ENCODE measurements around the gene TMEM272.
A peak's percentile ranks its signal among the peaks of the same experiment; 100 is the strongest.

Gene TMEM272

DNA sequence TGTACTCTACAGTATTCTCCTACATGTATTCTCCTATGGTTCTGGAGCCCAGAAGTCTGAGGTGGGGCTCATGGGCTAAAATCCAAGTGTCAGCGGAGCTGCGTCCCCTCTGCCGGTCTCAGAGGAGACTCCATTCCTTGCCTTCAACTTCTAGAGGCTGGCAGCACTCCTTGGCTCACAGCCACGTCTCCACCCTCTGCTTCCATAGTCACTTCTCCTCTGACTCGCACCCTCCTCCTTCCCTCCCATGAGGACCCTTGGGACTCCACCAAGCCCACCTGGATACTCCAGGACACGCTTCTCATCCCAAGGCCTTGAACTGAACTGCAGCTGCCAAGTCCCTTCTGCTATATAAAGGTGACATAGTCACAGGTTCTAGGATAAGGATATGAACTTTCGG is 68.8 kb downstream of the TMEM272 start:
- no peak for DNase-seq

DNA sequence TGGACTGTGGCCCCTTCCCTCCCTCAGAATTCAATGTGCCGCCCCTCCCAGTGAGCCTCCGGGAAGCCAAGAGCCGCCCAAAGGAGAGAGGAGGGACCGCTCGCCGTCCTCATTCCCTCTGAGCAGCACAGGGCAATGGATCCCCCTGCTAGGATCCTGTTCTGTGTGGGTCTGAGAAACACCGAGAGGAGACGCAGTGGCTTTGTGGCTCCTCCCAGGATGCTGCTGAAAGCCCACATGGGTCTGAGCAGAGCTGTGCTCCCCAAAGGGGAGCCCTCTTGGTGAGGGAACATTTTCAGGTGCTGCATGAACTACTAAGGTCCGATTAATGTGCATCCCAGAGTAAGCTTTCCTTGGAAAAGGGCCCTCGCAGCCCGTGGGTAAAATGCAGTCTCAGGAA is 71.5 kb downstream of the TMEM272 start:
- no peak for DNase-seq

DNA sequence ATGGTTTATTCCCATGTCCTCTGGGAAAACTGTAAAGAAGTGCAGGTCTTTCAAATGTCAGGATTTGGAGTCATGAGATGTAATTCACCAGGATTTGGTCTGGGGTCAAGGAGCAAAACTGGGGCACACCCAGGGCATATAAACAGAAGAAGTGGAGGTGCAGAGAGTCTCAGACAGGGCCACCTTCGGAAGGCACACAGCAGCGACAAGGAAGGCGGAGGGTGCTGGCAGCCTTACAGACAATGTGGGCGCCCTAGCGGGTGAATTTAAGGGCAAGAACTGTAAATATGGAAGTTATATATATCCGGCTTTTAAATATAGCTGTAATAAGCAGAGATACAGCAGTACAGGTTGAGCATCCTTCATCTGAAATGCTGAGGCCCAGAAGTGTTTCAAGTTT is 72.2 kb downstream of the TMEM272 start:
- DNase-seq = no peak

DNA sequence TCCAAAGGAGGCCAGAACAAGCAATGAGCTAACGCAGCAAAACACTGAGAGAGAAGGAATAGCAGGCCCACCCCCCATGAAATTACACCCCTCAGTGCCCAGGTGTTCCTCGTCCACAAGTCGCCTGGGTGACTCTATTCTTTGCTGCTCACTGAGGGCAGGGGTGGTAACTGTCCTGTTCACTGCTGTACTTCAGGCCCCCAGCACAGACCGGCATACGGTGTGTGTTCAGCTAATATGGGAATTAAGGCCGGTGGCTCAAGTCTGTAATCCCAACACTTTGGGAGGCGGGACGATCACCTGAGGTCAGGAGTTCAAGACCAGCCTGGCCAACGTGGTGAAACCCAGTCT is 72.9 kb downstream of the TMEM272 start:
- no peak for DNase-seq

DNA sequence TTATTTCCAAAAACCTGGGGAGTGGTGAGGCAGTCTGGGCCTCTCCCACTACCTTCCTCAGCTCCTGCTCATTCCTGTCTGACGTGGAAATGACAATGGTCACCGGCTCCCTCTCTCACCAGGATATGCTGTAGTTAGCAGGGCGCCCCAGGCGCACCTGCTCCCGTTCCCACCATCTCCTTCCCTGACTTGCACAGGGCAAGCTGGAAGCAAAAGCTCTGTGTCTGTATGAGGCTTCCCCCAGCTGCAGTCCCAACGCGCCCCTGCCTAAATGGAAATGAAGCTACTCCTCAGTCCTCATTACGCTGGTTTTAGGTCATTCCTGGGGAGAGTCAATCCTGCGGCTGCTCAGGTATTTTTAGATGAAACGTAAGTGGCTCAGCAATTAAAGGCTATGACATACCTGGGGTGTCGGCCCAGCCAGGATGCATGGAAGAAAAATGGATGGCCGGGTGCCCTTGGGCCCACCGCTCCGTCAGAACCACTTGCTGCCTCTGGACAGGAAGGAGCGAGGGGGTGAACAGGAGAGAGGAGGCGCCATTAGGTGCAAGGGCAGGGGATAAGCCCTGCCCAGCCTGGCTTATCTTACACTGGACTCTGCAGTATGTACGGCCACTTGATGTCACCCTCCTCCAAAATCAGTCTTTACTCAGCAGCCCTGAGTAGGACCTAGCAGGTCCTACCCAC is 73.4 kb downstream of the TMEM272 start:
- no peak for DNase-seq

DNA sequence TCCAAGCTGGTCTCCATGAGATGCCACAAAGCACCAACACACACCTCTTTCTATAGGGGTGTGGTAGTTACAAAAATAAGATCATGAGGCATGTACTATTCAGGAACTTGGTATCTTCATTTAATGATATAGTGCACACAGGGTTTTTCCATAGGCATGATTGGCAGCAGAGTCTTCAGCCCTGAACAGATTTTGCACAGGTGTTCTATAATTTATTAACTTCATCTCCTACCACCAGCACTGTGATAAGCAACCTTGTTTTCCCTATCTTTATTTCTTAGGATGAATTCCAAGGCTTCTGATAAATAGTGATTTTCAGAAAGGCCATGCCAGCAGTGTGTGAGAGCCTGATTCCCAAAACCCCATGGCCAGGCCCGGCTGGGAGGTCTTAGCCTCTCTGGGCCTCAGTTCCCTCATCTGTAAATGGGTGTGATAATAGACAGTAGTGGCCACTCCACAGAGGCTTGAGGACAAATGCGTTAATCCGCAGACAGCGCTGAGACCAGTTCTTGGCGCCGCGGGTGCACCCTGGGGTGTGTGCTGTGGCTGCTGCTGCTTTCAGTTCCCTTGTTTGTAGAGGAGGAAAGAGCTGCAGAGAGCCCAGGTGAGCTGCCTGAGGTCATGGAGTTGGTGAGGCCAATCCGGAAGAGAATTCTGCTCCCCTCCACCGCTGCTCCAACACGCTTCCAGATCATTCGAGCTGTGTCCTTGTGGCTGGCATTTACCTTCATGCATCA is 74.1 kb downstream of the TMEM272 start:
- no peak for DNase-seq

DNA sequence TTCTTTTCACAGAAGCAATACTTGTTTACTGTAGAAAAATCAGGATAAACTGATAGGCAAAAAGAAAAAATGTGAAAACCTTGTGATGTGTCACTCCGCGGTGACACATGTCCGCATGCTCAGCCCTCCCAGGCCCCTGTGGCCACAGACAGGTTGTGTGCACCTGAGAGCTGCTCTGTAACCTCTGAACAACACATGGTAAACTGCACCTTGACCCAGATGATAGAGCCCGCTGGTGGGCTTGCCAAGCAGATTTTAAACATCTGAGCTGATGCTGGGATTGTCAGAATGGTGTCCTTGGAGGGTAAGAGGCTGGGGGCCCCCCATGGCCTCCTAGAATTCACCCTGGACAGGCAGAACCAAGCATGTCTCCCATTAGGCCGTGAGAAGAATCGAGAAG is 74.8 kb downstream of the TMEM272 start:
- DNase-seq = no peak

DNA sequence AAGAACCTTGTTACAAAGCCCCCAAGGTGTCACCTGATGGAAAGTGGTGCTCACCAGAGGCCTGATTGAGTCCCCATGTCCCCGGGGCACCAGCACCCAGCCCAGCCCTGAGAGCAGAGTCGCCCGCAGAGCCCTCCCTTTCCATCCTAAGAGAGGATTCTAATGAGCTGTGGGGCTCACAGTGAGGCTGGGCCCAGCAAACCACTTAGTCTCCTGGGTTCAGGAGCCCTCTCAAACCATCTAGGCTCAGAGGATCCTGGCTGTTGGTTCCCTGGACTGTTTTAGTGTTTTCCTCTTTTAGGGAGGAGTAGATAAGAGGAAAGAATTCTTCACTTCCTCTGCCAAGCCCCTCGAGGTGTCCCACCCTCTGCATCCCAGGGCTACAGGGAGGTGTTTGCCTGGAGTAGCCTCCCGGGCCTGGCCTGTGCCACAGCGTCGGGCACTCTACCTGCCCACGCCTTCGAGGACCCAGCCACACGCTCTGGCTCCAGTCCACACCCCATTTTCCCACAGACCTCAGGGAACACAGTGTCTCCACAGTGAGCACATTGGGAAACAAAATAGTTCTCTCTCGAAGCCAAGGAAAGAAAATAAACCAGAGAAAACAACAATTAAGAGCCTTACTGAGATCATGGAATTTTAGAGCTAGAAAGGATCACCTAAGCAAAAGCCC is 75.4 kb downstream of the TMEM272 start:
- no peak for DNase-seq

DNA sequence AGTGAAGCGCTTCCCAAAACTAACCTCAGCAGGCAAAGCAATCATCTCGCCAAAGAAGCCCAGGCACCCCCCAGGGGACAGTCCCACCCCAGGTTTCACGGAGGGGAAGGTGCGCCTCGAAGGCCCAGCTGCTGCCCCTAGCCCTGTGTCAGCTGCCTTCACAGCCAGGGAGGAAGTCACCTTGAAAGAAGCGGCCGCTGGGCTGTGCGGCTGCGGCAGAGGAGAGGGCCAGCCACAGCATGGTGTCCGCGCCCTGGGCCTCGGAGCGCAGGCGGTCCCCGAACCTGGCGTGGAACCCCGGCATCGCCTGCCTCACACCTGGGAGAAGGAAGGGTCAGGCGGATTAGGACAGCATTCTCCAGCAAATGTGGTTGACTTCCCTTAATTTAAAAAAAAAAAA is 76.0 kb downstream of the TMEM272 start:
- no peak for DNase-seq

DNA sequence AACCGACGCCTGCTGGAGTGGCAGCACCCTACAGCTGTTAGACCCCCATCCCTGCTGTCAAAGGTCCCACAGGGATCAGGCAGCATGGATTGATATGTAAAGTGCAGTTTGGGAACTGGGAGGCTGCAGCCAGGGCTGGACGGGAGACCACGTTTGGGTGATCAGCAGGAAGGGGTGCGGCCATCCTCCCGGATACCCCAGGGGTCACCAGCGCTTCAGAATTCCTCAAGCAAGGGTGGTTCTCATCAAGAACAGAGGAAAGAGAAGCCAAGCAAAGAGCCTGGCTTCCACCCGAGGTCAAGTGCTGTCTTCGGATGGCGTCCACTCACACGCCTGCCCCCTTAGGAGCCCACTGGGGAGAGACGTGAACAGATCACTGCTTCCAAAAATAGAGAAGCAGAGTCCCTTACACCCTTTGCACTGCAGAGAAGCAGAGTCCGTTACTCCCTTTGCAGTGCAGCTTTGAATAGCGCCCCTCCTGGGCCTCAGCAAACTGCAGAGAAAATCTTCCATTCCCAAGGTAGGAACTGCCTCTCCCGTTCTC is 76.5 kb downstream of the TMEM272 start:
- no peak for DNase-seq

DNA sequence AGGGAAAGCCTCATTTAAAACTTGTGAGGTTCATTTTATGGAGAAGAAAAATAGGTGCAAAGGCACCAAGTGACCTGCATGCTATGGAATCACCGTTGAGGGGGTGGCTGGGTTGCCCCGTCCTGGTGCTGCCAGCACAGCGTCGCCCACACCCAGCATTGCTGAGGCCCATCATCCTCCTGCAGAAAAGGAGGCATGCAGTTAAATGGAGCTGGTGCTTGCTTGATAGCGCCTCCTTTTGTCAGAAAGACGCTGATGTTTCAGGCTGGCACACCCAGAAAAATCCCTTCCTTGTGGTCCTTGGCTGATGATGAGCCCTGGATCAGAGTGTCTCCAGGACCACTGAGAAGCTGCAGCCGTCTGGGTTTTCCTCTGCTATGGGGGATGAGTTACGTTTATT is 77.9 kb downstream of the TMEM272 start:
- DNase-seq = no peak

DNA sequence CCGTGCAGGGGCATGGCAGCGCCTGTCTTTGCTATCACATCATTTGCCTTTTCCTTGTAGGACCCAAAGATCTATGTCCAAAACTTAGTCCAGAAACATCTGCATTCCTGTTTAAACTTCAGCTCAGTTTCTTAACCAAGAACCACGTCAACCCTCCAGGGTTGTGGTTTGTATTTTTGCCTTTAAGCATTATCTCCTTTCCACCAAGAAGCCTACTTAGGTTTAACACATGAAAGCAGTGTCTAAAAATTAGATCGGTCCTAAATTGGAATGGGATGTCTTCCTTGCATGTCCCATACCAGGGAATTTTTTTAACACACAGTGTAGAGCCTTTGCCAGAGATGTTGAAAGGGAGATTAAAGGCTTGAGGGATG is 79.8 kb downstream of the TMEM272 start:
- DNase-seq = no peak

DNA sequence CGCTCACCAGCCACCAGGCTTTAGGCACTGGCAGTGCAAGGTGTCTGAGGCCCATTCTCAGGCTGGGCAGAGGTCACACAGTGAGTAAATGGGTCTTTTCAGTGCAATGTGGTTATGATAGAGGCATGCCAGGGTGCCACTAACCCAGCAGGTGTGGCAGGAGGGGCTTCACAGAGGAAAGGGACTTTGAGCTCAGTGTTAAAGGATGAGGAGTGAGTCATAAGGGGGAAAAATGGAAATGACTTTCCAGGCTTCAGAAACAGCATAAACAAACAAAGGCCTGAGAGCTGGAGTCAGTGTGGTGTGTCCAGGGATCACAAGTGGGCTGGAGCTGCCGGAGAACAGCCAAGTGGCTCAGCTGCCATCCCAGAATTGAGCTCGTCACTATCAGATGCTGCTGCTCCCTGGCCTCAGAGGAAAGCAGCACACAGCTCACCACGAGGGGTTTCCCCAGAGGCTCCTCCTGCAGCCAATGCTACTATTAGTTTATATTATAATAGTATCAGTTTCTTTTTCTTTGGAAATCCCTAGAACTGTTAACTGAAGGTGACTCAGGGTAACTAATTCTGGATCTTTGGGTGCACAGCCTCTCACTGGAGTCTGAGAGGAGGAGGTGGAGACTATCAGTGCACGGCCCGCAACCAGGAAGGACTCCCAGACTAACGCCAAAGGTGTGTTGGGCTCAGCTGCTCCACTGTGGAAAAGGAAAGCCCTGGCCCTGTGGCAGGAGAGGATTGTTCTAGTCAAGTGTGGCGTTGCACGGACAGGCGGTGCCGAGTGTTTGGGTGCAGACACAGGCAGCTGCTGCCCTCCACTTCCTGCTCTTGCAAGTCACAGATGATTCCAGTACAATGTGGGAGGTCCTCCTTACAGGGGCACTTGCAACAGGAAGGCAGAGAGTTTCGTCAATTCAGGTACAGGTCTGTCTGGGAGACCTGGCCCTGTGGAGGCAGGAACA is 80.5 kb downstream of the TMEM272 start:
- peak; percentile 41 for DNase-seq

DNA sequence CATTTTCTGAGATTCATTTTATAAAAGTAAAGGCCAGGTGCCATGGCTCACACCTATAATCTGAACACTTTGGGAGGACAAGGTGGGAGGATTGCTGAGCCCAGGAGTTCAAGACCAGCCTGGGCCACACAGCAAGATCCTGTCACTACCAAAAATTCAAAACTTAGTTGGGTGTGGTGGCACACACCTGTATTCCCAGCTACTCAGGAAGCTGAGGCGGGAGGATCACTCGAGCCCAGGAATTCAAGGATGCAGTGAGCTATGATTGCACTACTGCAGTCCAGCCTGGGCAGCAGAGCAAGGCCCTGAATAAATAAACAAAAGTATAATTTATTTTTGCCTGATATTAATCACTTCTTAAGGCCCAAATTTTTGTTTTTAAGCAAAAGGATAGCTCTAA is 81.5 kb downstream of the TMEM272 start:
- no peak for DNase-seq

Data from CD4-positive, alpha-beta T cell treated with Interferon gamma for 1 hour (primary cell).